Fibroblast of villous mesenchyme (primary cell): ENCODE measurements around the gene KCNAB1. TPM values are rescaled to one million over a fixed set of nuclear protein-coding genes. Genes with fewer than 3 reads are reported as not detected.
"Not testable (repeated sequence)": the region's sequence is repeated elsewhere in the genome, so short reads cannot be mapped to it uniquely, and the experiment has no call there.

Experiments
- DNase-seq: peaks from one replicate; pipeline ENCODE4 v3.0.0-alpha.2; 2010; ENCODE audit warnings: low read depth
- H3K4me3 ChIP-seq: 2 replicates; pipeline ENCODE4 v1.5.1; 2011; ENCODE audit warnings: low read depth, mild to moderate bottlenecking, low read length
- CTCF ChIP-seq: IDR thresholded peaks from 2 replicates; pipeline ENCODE4 v1.5.1; 2012; ENCODE audit warnings: low read depth, mild to moderate bottlenecking, low read length; ENCODE audit not compliant: insufficient read depth
- total RNA-seq: library from RNA; depleted of rRNA; stranded (reverse); fragments of >200 nt; gene quantifications from 2 replicates; pipeline ENCODE4 v1.2.3, GENCODE V29; 2012

Gene KCNAB1
- total RNA-seq, 1 donor: not detected

GRCh38 chr3:156563900-156564682 is 443.7 kb downstream of the KCNAB1 start:
- no peak for DNase-seq
- no peak for TF ChIP-seq CTCF
- H3K4me3 ChIP-seq: no peak overlapping the region

- not testable (repeated sequence) for H3K4me3 ChIP-seq, DNase-seq
Measured at GRCh38 chr3:156569016-156569415, 448.6 kb downstream of the KCNAB1 start.

GRCh38 chr3:156569881-156570280 is 449.5 kb downstream of the KCNAB1 start:
- DNase-seq: not testable (repeated sequence)

GRCh38 chr3:156575641-156576040 is 455.3 kb downstream of the KCNAB1 start:
- DNase-seq: no peak
- H3K4me3 ChIP-seq: no peak overlapping the region
- no peak for TF ChIP-seq CTCF

More at GRCh38 chr3:156569881-156570280, 449.5 kb downstream of the KCNAB1 start:
- H3K4me3 ChIP-seq: not testable (repeated sequence)

GRCh38 chr3:156576051-156576450 is 455.7 kb downstream of the KCNAB1 start:
- DNase-seq: no peak
- TF ChIP-seq CTCF: no peak
- H3K4me3 ChIP-seq: no peak overlapping the region

- DNase-seq: peak; percentile 19
- no peak overlapping the region for H3K4me3 ChIP-seq
- TF ChIP-seq CTCF: no peak
Measured at GRCh38 chr3:156576651-156577348, 456.4 kb downstream of the KCNAB1 start.

GRCh38 chr3:156577736-156578135 is 457.4 kb downstream of the KCNAB1 start:
- no peak for TF ChIP-seq CTCF
- DNase-seq: no peak
- no peak overlapping the region for H3K4me3 ChIP-seq
